Peyer's patch (tissue), 4 donors: ENCODE measurements around the gene HOXD11.

Source experiments
- POLR2A ChIP-seq, 2 donors: fragments of 450-650 bp; IDR thresholded peaks; one replicate each; pipeline ENCODE4 v1.5.1; 2017; ENCODE audit warnings: antibody characterized with exemption in 2 of 2, mild to moderate bottlenecking in 2 of 2, moderate library complexity in 2 of 2
- TF ChIP-seq, protein P1 (sequence below), 6 experiments: fragments of 450-650 bp in 4 of 6; fragments of 200-600 bp in 2 of 6; sonication (generic) in 1 of 6; IDR thresholded peaks; one replicate each; pipeline ENCODE4 v1.5.1; 2017 to 2019; ENCODE audit warnings: antibody characterized with exemption in 6 of 6, mild to moderate bottlenecking in 3 of 6, moderate library complexity in 1 of 6

DNA sequence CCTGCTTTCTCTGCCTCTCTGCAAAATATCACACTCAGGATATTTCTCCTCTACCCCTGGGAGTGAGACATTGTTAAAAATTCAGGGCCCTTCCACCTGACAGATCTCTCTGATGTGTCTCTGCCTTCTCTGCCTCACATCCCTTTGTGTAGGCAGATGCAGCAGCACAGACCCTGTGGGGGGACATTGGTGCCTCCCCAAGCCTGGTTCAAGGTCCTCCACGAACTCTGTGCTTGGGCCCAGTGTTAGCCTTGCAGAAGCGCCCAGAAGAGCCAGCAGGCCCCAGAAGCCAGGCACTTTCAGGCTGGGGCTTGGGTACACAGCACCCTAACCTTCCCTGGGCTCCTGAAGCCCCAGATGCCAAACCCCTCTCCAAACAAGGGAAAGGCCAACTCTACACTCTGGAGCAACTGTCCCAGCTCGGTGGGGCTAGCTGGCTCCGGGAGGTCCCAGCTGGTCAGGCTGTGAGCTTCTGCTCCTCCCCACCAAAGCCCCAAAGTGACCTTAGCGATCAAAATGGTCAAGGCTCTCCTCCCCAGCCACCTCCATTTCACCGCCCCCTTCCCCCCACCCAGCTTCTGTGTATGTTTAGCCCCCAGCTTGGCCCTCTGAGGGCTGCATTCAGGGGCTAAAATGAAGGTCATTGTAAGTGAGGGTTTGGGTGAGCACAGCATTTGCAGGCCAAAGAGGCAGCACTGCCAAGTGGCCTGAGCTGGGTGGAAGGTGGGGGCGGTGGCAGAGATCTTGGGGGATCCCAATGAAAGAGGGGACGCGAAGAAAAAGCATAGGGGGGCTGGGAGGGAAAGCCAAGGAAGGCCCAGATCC lies 18.1 kb downstream of the HOXD11 start:
- TF ChIP-seq POLR2A (IDR thresholded peaks at IDR 0.05) = no peak
- TF ChIP-seq, protein P1, sequence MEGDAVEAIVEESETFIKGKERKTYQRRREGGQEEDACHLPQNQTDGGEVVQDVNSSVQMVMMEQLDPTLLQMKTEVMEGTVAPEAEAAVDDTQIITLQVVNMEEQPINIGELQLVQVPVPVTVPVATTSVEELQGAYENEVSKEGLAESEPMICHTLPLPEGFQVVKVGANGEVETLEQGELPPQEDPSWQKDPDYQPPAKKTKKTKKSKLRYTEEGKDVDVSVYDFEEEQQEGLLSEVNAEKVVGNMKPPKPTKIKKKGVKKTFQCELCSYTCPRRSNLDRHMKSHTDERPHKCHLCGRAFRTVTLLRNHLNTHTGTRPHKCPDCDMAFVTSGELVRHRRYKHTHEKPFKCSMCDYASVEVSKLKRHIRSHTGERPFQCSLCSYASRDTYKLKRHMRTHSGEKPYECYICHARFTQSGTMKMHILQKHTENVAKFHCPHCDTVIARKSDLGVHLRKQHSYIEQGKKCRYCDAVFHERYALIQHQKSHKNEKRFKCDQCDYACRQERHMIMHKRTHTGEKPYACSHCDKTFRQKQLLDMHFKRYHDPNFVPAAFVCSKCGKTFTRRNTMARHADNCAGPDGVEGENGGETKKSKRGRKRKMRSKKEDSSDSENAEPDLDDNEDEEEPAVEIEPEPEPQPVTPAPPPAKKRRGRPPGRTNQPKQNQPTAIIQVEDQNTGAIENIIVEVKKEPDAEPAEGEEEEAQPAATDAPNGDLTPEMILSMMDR (IDR thresholded peaks at IDR 0.05) = no peak
